ENCODE measurements around the gene FADS1. TPM values are rescaled to one million over a fixed set of nuclear protein-coding genes. Genes with fewer than 3 reads are reported as not detected.

The FADS1 gene
- total RNA-seq, 1 donor from 2014 or later = 96.3 TPM

DNA sequence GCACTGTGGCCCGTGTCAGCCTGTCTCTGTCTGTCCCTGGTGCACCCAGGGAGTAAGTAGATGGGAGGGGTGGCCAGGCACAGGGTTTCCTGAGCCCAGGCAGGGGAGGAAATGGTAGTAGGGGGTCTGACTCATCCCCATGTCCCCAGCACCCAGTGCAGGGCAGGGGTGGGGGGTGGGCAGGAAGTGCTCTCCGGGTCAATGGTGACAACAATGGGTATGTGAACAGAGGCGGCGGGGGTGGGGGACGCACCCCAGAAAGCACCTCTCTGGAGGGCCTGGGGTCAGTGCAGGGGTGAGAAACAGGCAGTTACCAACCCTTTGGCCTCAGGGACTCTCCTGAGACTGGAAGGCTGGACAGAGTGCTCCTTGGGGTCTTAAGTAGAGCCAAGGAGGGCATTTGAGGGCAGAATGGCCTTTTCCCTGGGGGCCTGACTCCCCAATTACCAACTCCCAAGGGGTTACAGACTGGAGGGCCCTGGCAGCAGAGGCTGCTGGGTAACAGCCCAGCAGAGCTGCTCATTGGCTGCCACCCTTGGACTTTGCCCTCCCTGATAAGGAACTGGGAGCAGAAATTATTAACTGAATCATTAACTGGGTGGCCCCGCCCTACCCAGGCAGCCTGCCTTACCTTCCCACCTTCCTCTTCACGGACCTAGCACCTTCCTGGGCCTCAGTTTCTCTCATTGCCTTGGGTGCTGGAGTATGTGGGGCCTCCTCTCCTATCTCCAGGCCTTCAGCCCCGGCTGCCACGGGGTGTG lies 60.2 kb downstream of the FADS1 start:
- Histone ChIP-seq H3K27me3 (ENCODE audit: control insufficient read depth, insufficient read depth, low read length) (no peaks in the 10 kb centered on the region), H3K4me3 (ENCODE audit: low read depth, low read length) (no peak overlapping the region), H3K36me3 (ENCODE audit: control insufficient read depth, insufficient read depth, low read length) (no peaks in the 10 kb centered on the region)
- DNase-seq (ENCODE audit: low read depth) = no peak
- TF ChIP-seq, protein P1, sequence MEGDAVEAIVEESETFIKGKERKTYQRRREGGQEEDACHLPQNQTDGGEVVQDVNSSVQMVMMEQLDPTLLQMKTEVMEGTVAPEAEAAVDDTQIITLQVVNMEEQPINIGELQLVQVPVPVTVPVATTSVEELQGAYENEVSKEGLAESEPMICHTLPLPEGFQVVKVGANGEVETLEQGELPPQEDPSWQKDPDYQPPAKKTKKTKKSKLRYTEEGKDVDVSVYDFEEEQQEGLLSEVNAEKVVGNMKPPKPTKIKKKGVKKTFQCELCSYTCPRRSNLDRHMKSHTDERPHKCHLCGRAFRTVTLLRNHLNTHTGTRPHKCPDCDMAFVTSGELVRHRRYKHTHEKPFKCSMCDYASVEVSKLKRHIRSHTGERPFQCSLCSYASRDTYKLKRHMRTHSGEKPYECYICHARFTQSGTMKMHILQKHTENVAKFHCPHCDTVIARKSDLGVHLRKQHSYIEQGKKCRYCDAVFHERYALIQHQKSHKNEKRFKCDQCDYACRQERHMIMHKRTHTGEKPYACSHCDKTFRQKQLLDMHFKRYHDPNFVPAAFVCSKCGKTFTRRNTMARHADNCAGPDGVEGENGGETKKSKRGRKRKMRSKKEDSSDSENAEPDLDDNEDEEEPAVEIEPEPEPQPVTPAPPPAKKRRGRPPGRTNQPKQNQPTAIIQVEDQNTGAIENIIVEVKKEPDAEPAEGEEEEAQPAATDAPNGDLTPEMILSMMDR (IDR thresholded peaks at IDR 0.05; ENCODE audit: insufficient read depth, low read length, poor library complexity, severe bottlenecking) = no peak

DNA sequence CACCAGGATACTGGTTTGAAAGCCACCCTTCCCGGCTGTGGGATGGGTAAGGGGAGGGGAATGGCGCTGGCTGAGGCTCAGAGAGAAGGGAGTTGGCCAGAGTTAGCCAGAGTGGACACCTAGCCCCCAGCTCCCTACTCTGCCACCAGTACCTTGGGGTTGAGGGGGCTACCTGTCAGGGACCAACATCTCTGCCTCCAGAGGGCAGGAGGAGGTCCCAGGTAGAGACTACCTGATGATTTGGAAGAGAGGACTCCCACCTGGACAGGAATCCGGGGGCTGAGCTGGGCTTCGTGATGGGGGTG lies 60.7 kb downstream of the FADS1 start:
- TF ChIP-seq, protein P1 (IDR thresholded peaks at IDR 0.05; ENCODE audit: insufficient read depth, low read length, poor library complexity, severe bottlenecking) = no peak
- no peaks in the 10 kb centered on the region for H3K27me3 ChIP-seq (ENCODE audit: control insufficient read depth, insufficient read depth, low read length)
- no peak overlapping the region for H3K4me3 ChIP-seq (ENCODE audit: low read depth, low read length)
- no peaks in the 10 kb centered on the region for H3K36me3 ChIP-seq (ENCODE audit: control insufficient read depth, insufficient read depth, low read length)
- no peak for DNase-seq (ENCODE audit: low read depth)

DNA sequence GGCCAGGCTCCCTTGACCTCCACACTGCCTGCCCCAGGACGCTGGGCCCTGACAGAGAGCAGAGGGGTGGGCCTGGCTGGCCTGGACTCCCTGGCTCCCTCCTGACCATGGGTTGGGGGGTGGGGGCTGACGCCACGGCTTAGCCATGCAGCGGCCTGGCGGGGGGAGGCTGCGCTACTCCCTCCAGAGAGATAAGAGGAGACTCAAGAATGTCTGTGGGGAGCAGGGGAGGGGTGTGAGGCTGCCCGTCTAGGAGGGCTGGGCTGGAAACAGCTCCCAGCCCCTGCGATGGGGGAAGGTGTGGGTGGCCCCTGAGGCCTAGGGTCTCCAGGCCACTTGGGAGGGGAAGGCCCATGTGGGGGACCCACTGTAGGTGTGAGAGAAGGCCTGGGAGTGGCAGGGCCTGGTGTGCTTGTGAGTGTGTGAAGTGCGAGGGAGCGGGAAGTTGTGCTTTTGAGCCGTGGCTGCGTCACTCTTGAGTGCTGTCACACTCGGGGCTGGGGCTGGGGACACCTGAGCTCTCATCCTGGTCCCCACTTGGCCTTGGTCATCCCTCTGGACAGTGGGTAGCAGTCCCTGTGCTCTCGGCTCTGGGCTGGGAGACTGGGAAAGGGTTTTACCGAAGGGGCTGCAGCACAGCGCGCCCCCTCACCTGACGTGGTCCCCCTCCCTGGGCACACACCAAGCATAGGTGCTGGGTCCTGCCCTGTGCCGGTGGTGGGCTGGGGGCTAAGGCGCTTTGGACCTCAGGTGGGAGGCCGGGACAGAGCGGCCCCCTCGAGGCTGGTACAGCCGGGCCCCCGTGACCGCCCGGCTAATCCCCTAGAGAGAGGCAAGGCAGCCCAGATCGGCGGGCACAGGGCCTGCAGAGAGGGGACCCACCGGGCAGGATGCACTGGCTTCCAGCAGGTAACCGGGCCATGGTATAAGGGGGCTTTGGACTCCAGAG lies 62.0 kb downstream of the FADS1 start:
- Histone ChIP-seq H3K36me3 (ENCODE audit: control insufficient read depth, insufficient read depth, low read length) (no peaks in the 10 kb centered on the region), H3K4me3 (ENCODE audit: low read depth, low read length) (peak overlapping the region; percentile 52), H3K27me3 (ENCODE audit: control insufficient read depth, insufficient read depth, low read length) (no peaks in the 10 kb centered on the region)
- DNase-seq (ENCODE audit: low read depth) = no peak
- TF ChIP-seq, protein P1 (IDR thresholded peaks at IDR 0.05; ENCODE audit: insufficient read depth, low read length, poor library complexity, severe bottlenecking) = no peak

DNA sequence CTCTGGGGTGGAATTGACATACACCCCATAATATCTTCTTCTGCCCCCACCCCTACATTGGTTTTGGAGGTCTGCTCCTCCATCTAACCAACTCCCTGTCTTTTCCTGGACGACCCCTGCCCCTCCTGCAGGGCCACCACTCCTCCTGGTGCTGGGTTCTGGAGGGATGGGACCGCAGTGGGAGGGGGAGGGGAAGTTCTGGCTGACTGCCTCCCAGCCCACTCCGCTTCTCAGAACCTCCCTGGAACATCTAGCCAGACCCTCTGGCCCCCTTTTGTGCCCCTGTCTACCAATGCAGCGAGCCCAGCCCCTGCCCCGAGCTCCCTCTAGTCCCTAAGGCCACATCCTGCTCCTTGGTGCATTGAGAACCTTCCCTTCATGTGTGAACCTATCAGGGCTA lies 63.1 kb downstream of the FADS1 start:
- H3K4me3 ChIP-seq (ENCODE audit: low read depth, low read length) = peak overlapping the region; percentile 52
- TF ChIP-seq, protein P1 (IDR thresholded peaks at IDR 0.05; ENCODE audit: insufficient read depth, low read length, poor library complexity, severe bottlenecking) = no peak
- H3K27me3 ChIP-seq (ENCODE audit: control insufficient read depth, insufficient read depth, low read length) = no peaks in the 10 kb centered on the region
- no peak for DNase-seq (ENCODE audit: low read depth)
- no peaks in the 10 kb centered on the region for H3K36me3 ChIP-seq (ENCODE audit: control insufficient read depth, insufficient read depth, low read length)

DNA sequence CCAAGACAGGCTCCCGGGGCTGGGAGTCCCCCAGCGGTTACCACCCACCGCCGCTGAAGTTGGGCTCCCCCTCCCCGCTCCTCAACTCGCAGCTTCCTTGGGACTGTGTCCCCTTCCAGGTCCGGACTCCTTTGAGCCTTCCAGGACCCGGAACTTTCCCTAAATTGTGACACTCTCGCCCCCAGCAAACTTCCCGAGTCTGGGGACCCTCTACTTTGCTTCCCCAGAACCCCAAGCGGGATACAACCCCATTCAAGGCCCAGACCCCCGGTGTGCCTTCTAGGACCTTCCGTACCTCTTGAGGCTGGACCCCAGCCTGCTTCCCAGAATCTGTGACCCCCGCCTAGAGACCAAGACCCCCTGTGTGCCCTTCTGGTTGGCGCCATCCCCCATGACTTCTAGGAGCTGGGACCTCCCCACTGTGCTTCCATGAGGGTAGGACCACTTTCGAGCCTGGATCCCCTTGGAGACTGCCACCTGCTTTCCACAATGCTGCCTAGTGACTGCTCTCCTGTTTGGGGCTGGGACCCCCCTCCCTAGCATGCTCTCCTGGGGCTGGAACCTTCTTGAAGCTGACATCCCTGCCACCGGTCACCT lies 63.8 kb downstream of the FADS1 start:
- TF ChIP-seq, protein P1 (IDR thresholded peaks at IDR 0.05; ENCODE audit: insufficient read depth, low read length, poor library complexity, severe bottlenecking) = no peak
- peak overlapping the region; percentile 52 for H3K4me3 ChIP-seq (ENCODE audit: low read depth, low read length)
- no peaks in the 10 kb centered on the region for H3K27me3 ChIP-seq (ENCODE audit: control insufficient read depth, insufficient read depth, low read length)
- no peaks in the 10 kb centered on the region for H3K36me3 ChIP-seq (ENCODE audit: control insufficient read depth, insufficient read depth, low read length)
- DNase-seq (ENCODE audit: low read depth) = no peak
